Caco-2 (cell line): ENCODE measurements around the gene ZIC1. TPM values are rescaled to one million over a fixed set of nuclear protein-coding genes. Genes with fewer than 3 reads are reported as not detected.

Source experiments
- BruUV-seq: library from RNA; stranded (reverse); fragments of 400-500 nt; replicated peaks from 2 replicates; lab custom pipeline; 2021; lab: Mats Ljungman, UMichigan
- CTCF ChIA-PET: fragments of 300-600 bp; sonication (Branson Sonifier 250); formaldehyde crosslinking; loops from one replicate; lab custom pipeline; 2022; ENCODE audit warnings: antibody characterized with exemption; lab: Charles Lee
- POLR2A ChIA-PET: fragments of 300-600 bp; sonication (Branson Sonifier 250); formaldehyde crosslinking; loops from one replicate; lab custom pipeline; 2022; ENCODE audit warnings: antibody characterized with exemption; lab: Charles Lee
- DNase-seq, 2 experiments: peaks; one replicate each; pipeline versions ENCODE4 v3.0.0 to v3.0.0-alpha.2; 2020 to 2022
- H3K27me3 ChIP-seq: replicated peaks from 2 replicates; pipeline ENCODE4 v1.6.0; 2011; ENCODE audit warnings: low read length; ENCODE audit not compliant: control insufficient read depth, insufficient read depth
- H3K36me3 ChIP-seq: 2 replicates; pipeline ENCODE4 v1.5.1; 2011; ENCODE audit warnings: low read length; ENCODE audit not compliant: control insufficient read depth, insufficient read depth
- H3K4me1 ChIP-seq: fragments of 250-450 bp; sonication (Bioruptor Pico); 2 replicates; pipeline ENCODE4 v1.5.1; 2020; ENCODE audit warnings: mild to moderate bottlenecking
- H3K4me3 ChIP-seq: 2 replicates; pipeline ENCODE4 v1.5.1; 2011; ENCODE audit warnings: low read depth, mild to moderate bottlenecking, control low read depth, low read length
- H3K9me3 ChIP-seq: fragments of 250-450 bp; sonication (Bioruptor Pico); 2 replicates; pipeline ENCODE4 v1.5.1; 2020; ENCODE audit warnings: mild to moderate bottlenecking, moderate library complexity
- H3K27ac Mint-ChIP-seq: one replicate; pipeline ENCODE4 v1.8.0; 2022; ENCODE audit warnings: mixed read lengths; ENCODE audit not compliant: unreplicated experiment
- H3K27me3 Mint-ChIP-seq: one replicate; pipeline ENCODE4 v1.8.0; 2022; ENCODE audit warnings: mixed read lengths; ENCODE audit not compliant: insufficient read depth, unreplicated experiment
- H3K36me3 Mint-ChIP-seq: one replicate; pipeline ENCODE4 v1.8.0; 2022; ENCODE audit warnings: mild to moderate bottlenecking, mixed read lengths; ENCODE audit not compliant: insufficient read depth, unreplicated experiment
- H3K4me1 Mint-ChIP-seq: one replicate; pipeline ENCODE4 v1.8.0; 2022; ENCODE audit warnings: low read depth, mixed read lengths; ENCODE audit not compliant: unreplicated experiment
- H3K4me3 Mint-ChIP-seq: one replicate; pipeline ENCODE4 v1.8.0; 2022; ENCODE audit warnings: mild to moderate bottlenecking, moderate library complexity, mixed read lengths; ENCODE audit not compliant: unreplicated experiment
- H3K9me3 Mint-ChIP-seq: one replicate; pipeline ENCODE4 v1.8.0; 2022; ENCODE audit warnings: mixed read lengths; ENCODE audit not compliant: unreplicated experiment
- CTCF ChIP-seq, 2 experiments: fragments of 200-600 bp in 1 of 2; IDR thresholded peaks; 1 replicate in 1 of 2; 2 replicates in 1 of 2; pipeline versions ENCODE4 v1.5.1 to v1.8.0; 2011 to 2022; ENCODE audit warnings: antibody characterized with exemption in 1 of 2, control low read depth in 1 of 2, inconsistent platforms in 1 of 2, low read depth in 1 of 2, low read length in 1 of 2, mild to moderate bottlenecking in 1 of 2, moderate library complexity in 1 of 2; ENCODE audit not compliant: insufficient read depth in 1 of 2, severe bottlenecking in 1 of 2, unreplicated experiment in 1 of 2
- intact Hi-C: fragments of 100-400 bp; cut with micrococcal nuclease; formaldehyde crosslinking; loops from one replicate; pipeline ENCODE4 v1.10.0; 2022; ENCODE audit not compliant: unreplicated experiment
- total RNA-seq: library from RNA; stranded (reverse); gene quantifications from 2 replicates; pipeline ENCODE4 v1.2.3, GENCODE V29; 2022

ZIC1 gene
- total RNA-seq, 1 experiment from 2014 or later = not detected

- CTCF ChIA-PET = no interaction called here
- H3K27ac Mint-ChIP-seq = no peak overlapping the region
Measured at GRCh38 chr3:147379651-147380050, 29.5 kb upstream of the ZIC1 start.

GRCh38 chr3:147380387-147380951 lies 28.7 kb upstream of the ZIC1 start:
- Mint-ChIP-seq H3K27ac (no peak overlapping the region), H3K4me3 (no peak overlapping the region), H3K9me3 (no peaks in the 10 kb centered on the region), H3K27me3 (no peaks in the 10 kb centered on the region), H3K36me3 (no peaks in the 10 kb centered on the region), H3K4me1 (no peaks in the 10 kb centered on the region)
- TF ChIP-seq CTCF (IDR thresholded peaks at IDR 0.05; ENCODE audit: insufficient read depth in 1 of 2, low read depth in 1 of 2, low read length in 1 of 2, severe bottlenecking in 1 of 2, unreplicated experiment in 1 of 2) = no peak
- intact Hi-C loops = no loop called here
- no peaks in the 10 kb centered on the region for H3K4me1 ChIP-seq
- ChIA-PET POLR2A (no interaction called here), CTCF (no interaction called here)
- BruUV-seq = no TSS peak
- H3K9me3 ChIP-seq = no peaks in the 10 kb centered on the region
- no peak for DNase-seq
- no peaks in the 10 kb centered on the region for H3K27me3 ChIP-seq
- H3K4me3 ChIP-seq = no peak overlapping the region
- no peaks in the 10 kb centered on the region for H3K36me3 ChIP-seq

More at GRCh38 chr3:147379651-147380050, 29.5 kb upstream of the ZIC1 start:
- Mint-ChIP-seq H3K4me1 (no peaks in the 10 kb centered on the region), H3K36me3 (no peaks in the 10 kb centered on the region), H3K4me3 (no peak overlapping the region), H3K27me3 (no peaks in the 10 kb centered on the region), H3K9me3 (no peaks in the 10 kb centered on the region)
- intact Hi-C loops = no loop called here
- POLR2A ChIA-PET = no interaction called here
- H3K27me3 ChIP-seq = no peaks in the 10 kb centered on the region
- H3K9me3 ChIP-seq = no peaks in the 10 kb centered on the region
- no peaks in the 10 kb centered on the region for H3K36me3 ChIP-seq
- DNase-seq = no peak
- TF ChIP-seq CTCF (IDR thresholded peaks at IDR 0.05; ENCODE audit: insufficient read depth in 1 of 2, low read depth in 1 of 2, low read length in 1 of 2, severe bottlenecking in 1 of 2, unreplicated experiment in 1 of 2) = no peak
- no peaks in the 10 kb centered on the region for H3K4me1 ChIP-seq
- no peak overlapping the region for H3K4me3 ChIP-seq
- BruUV-seq = no TSS peak

GRCh38 chr3:147380977-147381376 lies 28.2 kb upstream of the ZIC1 start:
- Mint-ChIP-seq H3K4me3 (no peak overlapping the region), H3K9me3 (no peaks in the 10 kb centered on the region), H3K4me1 (no peaks in the 10 kb centered on the region), H3K27me3 (no peaks in the 10 kb centered on the region), H3K27ac (no peak overlapping the region), H3K36me3 (no peaks in the 10 kb centered on the region)
- intact Hi-C loops = no loop called here
- H3K4me1 ChIP-seq = no peaks in the 10 kb centered on the region
- no peak for DNase-seq
- ChIA-PET POLR2A (no interaction called here), CTCF (no interaction called here)
- no peaks in the 10 kb centered on the region for H3K36me3 ChIP-seq
- no peak overlapping the region for H3K4me3 ChIP-seq
- no TSS peak for BruUV-seq
- no peaks in the 10 kb centered on the region for H3K9me3 ChIP-seq
- H3K27me3 ChIP-seq = no peaks in the 10 kb centered on the region
- TF ChIP-seq CTCF (IDR thresholded peaks at IDR 0.05; ENCODE audit: insufficient read depth in 1 of 2, low read depth in 1 of 2, low read length in 1 of 2, severe bottlenecking in 1 of 2, unreplicated experiment in 1 of 2) = no peak
